Measurements from ENCODE around the gene ELMOD3. TPM values are rescaled to one million over a fixed set of nuclear protein-coding genes. Genes with fewer than 3 reads are reported as not detected.
"Not testable (repeated sequence)": the region's sequence is repeated elsewhere in the genome, so short reads cannot be mapped to it uniquely, and the experiment has no call there.

The ELMOD3 gene
- total and polyA plus RNA-seq, 12 donors = 7.3 to 23.8 (median 9.3) TPM

DNA sequence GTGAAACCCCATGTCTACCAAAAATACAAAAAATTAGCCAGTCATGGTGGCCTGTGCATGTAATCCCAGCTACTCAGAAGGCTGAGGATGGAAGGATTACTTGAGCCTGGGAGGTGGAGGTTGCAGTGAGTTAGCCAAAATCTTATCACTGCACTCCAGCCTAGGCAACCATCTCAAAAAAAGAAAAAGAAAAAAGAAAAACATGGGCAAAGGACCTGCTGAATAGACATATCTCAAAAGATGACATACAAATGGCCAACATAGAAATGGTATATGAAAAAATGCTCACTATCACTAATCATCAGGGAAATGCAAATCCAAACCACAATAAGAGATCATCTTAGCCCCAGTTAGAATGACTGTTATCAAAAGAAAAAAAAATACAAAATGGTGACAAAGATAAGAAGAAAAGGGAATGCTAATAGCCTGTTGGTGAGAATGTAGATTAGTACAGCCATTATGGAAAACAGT is 25.4 kb upstream of the ELMOD3 start:
- DNase-seq (no peak), ATAC-seq (no peak)
- Histone ChIP-seq H3K4me1 (peaks cover 14 to 40% (median 31%) of the 10 kb centered on the region in 9 donors), H3K9me3 (no peaks in the 10 kb centered on the region), H3K27ac (no peak overlapping the region), H3K4me3 (no peak overlapping the region), H3K36me3 (peaks cover 0 to 23% (median 6%) of the 10 kb centered on the region in 9 donors), H3K27me3 (no peaks in the 10 kb centered on the region)
- no peak for TF ChIP-seq CTCF (IDR thresholded peaks at IDR 0.05)
- intact Hi-C loops (cut with DNase I) = no loop called here

DNA sequence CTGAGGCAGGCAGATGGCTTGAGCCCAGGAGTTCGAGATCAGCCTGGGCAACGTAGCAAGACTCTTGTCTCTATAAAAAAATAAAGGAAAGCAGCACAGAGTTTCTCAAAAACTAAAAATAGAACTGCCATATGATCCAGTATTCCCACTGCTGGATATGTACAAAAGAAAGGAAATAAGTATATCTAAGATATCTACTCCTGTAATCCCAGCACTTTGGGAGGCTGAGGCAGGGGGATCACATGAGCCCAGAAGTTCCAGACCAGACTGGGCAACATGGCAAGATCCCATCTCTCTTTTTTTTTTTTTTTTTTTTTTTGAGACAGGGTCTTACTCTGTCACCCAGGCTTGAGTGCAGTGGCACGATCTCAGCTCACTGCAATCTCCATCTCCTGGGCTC is 24.9 kb upstream of the ELMOD3 start:
- DNase-seq; ATAC-seq; H3K4me3 ChIP-seq; H3K27ac ChIP-seq; intact Hi-C loops (cut with DNase I); H3K27me3 ChIP-seq; H3K9me3 ChIP-seq: not testable (repeated sequence)
- H3K36me3 ChIP-seq = peaks cover 0 to 19% (median 1%) of the 10 kb centered on the region in 9 donors
- H3K4me1 ChIP-seq = peaks cover 13 to 35% (median 27%) of the 10 kb centered on the region in 9 donors
- WGBS, 2 donors = 68 to 72% methylated on average over 3 of the region's 3 CpGs

GRCh38 chr2:85330839-85331636 is 23.5 kb upstream of the ELMOD3 start:
- 78 to 85% methylated on average over 13 of the region's 13 CpGs for WGBS, 2 donors
- no peaks in the 10 kb centered on the region for H3K27me3 ChIP-seq
- intact Hi-C loops (cut with DNase I) = no loop called here
- no peak for TF ChIP-seq CTCF (IDR thresholded peaks at IDR 0.05)
- H3K27ac ChIP-seq = no peak overlapping the region
- no peak for DNase-seq
- no peak overlapping the region for H3K4me3 ChIP-seq
- peaks cover 0 to 6% (median 0%) of the 10 kb centered on the region in 9 donors for H3K36me3 ChIP-seq
- peaks cover 1 to 21% (median 14%) of the 10 kb centered on the region in 9 donors for H3K4me1 ChIP-seq
- H3K9me3 ChIP-seq = no peaks in the 10 kb centered on the region
- ATAC-seq = no peak

DNA sequence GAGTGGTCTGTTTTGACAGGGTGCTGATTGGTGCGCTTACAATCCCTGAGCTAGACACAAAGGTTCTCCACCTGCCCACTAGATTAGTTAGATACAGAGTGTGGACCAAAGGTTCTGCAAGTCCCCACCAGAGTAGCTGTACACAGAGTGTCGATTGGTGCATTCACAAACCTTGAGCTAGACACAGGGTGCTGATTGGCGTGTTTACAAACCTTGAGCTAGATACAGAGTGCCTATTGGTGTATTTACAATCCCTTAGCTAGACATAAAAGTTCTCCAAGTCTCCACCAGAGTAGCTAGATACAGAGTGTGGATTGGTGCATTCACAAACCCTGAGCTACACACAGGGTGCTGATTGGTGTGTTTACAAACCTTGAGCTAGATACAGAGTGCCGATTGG is 20.7 kb upstream of the ELMOD3 start:
- H3K36me3 ChIP-seq; H3K27me3 ChIP-seq; H3K9me3 ChIP-seq; intact Hi-C loops (cut with DNase I); H3K4me3 ChIP-seq; H3K4me1 ChIP-seq; H3K27ac ChIP-seq; DNase-seq; ATAC-seq: not testable (repeated sequence)
- 96 to 97% methylated on average over 3 of the region's 4 CpGs for WGBS, 2 donors

DNA sequence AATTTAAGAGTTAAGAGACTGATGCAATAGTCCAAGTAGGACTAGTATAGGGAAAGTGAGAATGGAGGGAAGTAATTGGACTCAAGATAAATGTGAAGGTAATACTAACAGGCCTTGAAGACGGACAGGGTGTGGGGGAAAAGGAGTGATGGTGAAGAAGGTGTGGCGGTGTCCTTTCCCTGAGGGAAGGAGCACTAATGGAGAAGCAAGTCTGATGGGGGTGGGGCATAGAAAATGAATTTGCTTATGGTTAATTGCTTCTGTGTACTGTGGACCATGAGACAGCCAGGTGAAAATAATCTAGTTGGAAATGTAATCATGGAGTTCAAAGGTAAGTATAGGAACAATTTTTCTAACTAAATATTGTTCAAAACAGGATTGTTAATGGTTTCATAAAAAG is 19.6 kb upstream of the ELMOD3 start:
- Histone ChIP-seq H3K9me3 (no peaks in the 10 kb centered on the region), H3K36me3 (no peaks in the 10 kb centered on the region), H3K27me3 (peaks cover 0 to 3% (median 0%) of the 10 kb centered on the region in 7 donors), H3K4me1 (no peaks in the 10 kb centered on the region), H3K4me3 (no peak overlapping the region), H3K27ac (no peak overlapping the region)
- no peak for DNase-seq
- no peak for TF ChIP-seq CTCF (IDR thresholded peaks at IDR 0.05)
- intact Hi-C loops (cut with DNase I) = no loop called here
- WGBS, 2 donors = 50 to 65% methylated on average over 2 of the region's 2 CpGs
- no peak for ATAC-seq
